HG03103 (cell line): Measurements from ENCODE around the gene MVD.

ENCODE experiments used
- ATAC-seq: cut with Tn5 transposase; IDR thresholded peaks from one replicate; pipeline ENCODE4 v1.9.1; 2021; ENCODE audit warnings: low read depth; ENCODE audit not compliant: unreplicated experiment

Gene MVD

GRCh38 chr16:88697831-88698615 is 35.1 kb upstream of the MVD start:
- ATAC-seq = no peak

DNA sequence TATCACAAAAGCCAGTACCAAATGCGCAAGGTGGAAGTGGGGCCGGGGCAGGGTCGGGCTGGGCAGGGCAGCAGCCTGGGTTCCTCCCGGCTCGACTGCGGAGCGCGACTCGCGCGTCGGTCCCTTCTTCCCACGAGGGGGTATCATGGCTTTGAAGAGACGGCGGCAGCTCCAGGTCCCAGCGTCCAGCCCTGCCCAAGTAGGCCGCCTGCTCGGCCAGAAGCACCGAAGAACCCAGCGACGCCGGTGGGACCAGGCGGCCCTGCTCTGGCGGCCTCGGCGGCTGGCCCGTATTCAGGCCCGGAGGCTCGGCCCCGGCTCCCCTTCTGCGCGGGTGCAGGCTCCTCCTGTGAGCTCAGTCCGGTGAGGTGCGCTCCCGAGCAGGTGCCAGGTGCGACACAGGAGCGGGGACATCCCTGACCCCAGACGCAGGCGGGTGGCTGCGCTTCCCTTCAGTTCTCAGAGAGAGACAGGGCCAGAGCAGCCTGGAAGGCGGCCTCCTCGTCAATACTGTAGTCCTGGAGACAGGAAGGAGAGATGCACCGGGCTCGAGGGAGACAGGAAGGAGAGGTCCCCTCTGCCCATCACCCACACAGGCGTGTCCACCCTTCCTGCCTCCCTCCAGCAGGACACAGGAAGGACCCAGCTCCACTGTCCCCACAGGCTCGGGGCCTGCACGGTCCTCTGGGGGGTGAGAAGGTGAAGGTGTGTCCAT is 34.4 kb upstream of the MVD start:
- ATAC-seq = no peak

DNA sequence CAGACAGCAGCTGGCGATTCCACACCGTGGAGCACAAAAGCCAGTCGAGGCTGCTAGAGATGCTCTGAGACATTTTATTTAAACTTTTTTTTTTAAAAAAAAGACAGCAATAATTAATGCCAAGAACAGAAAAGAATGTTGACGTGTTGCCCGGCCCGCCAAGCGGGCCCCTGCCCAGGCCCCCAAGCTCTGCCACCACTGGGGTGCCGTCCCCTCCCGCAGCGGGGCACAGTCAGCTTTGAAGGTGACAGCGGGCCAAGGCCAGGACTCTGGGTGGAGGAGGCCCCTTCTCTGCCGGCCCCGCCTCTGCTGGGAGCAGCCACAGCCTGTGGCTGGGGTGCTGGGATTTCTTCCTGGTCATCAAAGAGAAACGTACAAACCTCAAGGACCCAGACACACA is 33.5 kb upstream of the MVD start:
- ATAC-seq = no peak

GRCh38 chr16:88695753-88696152 is 32.9 kb upstream of the MVD start:
- no peak for ATAC-seq

GRCh38 chr16:88695218-88695617 is 32.3 kb upstream of the MVD start:
- ATAC-seq = no peak

- ATAC-seq = no peak
These were observed 31.6 kb upstream of the MVD start for GRCh38 chr16:88694221-88695087.

DNA sequence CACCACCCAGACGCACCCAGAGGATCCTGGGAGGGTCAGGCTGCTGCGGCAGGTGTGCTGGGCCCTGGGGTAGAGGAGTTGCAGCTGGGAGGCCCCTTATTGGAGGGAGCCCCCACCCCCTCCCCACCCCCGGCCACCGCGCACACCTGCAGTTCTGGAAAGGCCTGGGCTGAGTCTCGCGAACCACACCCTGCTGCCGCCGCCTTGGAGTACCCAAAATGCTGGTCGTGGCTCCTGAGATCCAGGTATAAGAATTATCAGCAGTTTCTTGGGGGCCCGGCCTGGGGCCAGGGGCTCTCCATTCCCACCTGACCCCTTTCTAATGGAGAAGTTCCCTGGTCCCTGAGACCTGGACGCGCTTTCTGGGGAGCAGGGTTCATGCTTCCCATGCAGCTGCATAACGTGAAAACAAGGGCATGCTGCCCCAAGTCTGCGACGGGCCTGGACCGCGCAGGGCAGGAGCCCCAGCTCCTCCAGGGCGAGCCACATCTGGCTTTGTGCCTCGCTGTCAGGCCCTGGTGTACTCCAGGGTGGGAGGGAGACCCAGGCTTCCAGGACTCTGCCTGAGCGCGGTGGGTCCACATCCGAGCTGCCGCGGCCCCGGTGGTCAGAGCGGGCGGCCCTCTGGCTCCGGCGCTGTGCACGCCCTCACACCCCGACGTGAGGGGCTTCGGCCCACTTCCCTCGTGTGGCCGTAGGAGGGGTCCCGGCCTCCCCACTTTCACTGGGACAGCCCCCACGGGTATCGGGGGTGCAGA is 30.7 kb upstream of the MVD start:
- ATAC-seq = no peak

DNA sequence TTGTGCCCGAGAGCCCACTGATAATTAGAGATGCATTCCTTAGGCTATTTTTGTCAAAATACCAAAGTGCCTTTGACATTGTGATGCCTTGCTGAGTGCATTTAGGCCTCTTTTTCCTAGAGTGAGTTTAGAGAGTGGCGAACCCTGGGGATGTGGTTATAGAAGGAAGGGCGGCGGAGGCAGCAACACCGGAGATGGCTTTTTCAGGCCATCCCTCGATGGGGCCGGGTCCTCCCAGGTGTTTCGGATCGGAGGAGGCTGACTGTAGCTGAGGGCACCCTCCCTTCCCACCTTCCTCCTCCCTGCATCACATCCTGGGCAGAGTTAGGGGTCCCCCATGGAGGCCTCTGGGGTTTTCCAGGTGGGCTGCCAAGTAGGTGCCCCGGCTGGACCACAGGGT is 30.0 kb upstream of the MVD start:
- ATAC-seq = no peak

DNA sequence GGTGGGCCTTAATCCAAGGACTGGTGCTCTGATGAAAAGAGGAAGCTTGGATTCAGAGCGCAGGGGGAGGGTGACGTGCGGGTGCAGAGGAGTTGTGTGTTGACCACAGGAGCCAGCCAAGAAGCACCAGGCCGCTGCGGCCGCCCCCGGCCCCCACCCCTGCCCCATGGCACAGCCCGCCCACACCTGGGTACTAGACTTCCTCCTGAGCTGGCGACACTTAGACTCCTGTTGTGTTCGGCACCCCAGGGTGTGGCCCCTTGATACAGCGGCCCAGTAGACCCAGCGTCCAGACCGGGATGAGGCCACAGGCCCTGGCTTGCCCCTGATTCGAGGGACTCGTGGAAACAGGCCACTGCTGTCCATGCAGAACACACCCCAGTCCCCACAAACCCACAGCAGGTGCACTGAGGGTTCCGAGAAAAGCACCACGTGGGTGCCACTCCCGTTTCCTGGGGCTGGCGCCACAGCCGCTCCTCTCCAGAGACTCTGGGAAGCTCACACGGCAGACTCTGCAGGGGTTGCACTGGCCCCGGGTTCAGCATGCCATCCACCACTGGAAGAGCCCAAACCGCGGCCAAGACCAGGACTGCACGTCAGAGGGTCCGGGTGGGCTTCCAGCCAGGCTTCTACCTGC is 29.2 kb upstream of the MVD start:
- no peak for ATAC-seq

DNA sequence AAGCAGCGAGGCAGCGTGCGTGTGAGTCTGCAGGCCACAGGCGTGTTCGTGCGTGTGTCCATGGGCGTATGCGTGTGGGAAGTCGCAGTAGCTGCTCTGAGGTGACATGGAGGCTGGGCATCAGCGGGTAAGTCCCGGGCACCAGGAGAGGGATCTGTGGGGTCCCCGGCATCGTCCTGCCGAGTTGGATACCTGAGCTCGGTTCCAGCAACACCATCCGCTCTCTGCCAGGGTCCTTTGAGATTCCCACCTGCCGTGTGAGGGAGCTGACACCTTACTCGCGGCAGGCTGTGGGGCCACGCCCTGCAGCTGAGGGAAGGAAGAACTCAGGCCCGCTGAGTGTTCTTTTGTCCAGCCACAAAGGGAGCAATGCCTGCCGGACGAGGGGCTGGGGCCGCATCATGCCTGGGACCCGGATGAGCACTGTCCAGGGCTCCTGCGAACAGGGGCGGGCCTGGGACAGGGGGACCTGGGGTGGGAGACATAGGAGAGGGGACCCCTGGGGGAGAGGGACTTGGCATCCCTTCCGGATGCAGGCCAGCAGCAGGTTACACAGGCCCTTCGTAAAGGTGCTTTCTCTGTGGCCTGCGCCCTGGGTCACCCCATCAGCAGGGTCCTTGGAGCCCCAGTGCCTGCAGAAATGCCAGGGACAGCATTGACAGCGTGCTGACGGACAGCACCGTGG is 28.4 kb upstream of the MVD start:
- no peak for ATAC-seq

DNA sequence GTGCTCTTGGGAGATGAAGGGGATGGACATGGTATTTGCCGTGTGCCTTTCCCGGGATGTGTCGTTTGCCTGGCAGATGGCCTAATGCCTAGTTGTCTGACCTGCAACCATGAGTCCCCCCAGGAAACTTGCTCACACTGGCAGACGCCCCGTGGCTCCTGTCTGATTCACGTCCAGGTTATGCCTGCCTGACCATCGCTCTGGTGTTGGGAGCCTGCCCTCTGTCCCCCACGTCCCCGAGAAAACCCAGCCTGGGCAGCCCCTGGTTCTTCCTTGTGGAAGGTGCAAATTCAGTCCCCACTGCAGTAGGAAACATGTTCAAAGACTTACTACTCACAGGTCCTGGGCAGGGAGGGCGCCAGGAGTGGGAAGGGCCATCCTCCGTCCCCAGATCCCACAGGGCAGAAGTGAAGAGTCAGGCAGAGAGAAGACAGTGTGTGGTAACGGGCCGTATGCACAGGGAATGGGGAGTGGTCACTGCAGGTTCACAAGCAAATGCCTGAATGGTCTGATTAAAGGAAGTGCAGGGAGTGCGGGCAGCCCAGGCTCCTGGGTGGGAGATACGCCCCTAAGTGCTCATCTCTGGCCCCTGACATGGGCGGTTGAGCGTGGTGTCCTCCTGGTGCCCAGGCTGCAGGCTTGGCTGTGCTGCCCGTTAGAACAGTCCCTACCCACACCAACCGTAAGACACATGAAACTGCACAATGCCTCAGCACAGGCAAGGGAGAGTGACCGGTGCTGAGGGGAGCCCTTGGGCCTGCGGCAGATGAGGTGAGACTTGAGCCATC is 27.6 kb upstream of the MVD start:
- no peak for ATAC-seq

DNA sequence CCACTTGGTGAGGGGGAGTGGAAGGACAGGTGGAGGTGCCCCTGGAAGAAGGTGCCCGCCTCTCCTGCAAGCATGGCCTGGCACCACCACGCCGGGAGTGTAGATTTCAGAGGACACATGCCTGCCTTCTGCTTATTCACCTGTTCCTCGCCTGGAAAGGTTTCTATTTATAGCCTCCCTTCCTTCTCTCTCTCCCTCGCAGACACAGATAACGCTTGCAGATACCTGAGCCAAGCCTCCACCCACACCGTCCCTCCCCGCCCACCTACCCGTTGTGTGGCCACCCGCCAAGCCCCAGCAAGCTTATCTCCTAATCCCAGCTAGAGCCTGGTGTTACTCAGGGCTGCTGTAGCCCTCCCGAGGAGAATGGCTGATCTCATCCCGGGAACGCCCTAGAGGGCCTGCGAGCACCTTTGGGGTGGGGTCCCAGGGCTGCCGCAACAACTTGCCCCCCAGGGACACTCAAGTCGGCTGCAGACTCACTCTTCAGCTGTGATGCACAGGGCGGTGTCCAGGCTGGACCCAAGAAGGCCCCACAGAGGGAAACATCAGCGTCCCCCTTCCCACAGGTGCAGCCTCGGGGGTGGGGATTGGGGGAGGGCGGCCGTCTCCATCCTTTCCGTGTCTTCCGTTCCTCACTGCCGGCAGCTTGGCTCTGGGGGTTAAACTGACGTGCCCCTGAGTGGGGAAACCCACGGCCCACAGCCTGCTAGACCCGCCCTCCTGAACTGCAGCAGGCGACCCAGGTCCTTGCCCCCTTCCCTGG is 25.3 kb upstream of the MVD start:
- no peak for ATAC-seq

DNA sequence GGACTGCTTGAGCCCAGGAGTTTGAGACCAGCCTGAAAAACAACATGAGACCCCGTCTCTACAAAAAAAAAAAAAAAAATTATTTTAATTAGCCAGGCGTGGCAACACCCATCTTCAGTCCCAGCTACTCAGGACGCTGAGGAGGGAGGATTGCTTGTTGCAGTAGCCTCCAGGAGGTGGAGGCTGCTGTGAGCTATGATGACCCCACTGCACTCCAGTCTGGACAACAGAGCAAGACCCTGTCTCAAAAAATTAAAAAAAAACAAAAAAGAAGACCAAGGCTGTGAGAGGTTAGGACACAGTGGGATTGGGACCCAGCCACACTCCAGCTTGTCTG is 24.8 kb upstream of the MVD start:
- no peak for ATAC-seq

- no peak for ATAC-seq
These were observed 24.3 kb upstream of the MVD start for GRCh38 chr16:88687254-88687576.

DNA sequence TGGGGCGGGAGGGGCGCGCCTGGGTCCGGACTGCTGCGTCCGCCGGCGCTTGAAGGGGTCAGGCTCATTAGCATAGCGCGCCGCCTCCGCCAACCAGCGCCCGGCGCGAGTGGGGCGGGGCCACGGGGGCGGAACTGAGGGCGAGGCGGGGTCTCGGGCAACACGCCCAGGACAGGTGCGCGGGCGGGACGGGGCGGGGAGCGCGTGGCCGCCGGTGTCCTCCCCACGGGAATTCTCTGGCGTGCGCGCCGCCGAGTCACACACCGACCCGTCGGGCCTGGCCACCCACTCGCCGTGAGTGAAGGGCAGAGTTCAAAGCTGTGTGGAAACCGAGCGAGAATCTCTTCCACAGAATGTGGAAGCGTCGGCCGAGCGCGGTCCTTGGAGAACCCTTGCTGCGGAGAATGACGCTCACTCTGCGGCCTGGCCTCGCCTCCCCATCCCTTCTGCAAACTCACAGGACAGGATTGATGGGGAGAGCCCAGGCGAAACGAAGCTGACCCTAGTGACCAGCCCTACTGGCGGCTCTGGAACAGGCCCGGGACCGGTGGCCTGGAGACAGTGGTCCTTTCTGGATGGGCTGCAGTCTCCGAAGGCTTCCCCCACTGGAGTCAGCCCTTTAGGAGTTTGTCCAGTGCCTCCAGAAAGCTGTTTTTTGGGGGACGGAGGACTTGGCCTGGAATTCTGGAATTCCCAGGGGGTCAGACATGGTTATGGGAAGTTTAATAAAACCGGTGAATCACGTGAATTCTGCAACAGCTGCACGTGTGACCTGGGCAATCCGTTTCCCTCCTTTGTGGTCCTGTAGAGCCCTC is 23.8 kb upstream of the MVD start, which contains the start of gene SNAI3:
Gene SNAI3, minus strand, starts transcription at position 69 of the 815 bp plus-strand sequence. CDS start 101 bp downstream, outside the sequence.
- ATAC-seq = peak; percentile 38

DNA sequence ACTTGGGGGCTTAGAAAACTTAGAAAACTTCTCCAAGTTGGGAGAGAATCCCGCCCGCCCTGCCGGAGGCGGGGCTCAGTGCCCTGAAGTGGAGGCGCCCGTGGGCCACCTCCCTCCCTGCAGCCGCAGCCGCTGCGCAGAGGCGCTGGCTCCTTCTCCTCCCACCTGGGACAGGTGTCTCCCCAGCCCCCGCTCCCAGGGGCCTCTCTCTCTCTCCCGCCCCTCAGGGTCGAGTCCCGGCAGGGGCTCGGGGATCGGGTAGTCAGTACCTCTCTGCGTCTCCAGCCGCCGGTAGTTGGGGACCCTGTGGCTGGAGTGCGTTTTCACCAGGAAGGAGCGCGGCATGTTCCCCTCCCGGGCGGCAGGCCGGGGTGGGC is 23.2 kb upstream of the MVD start:
- no peak for ATAC-seq
